Fibroblast of lung (primary cell): ENCODE measurements around the gene PGBD2. TPM values are rescaled to one million over a fixed set of nuclear protein-coding genes. Genes with fewer than 3 reads are reported as not detected.
"Not testable (repeated sequence)": the region's sequence is repeated elsewhere in the genome, so short reads cannot be mapped to it uniquely, and the experiment has no call there.

Source experiments
- DNase-seq, 2 donors: peaks; one replicate each; pipeline versions ENCODE4 v3.0.0 to v3.0.0-alpha.2; 2010; ENCODE audit warnings: low read depth in 2 of 2
- H2AFZ ChIP-seq: 2 replicates; pipeline ENCODE4 v1.5.1; 2012; ENCODE audit warnings: low read length, control low read depth, inconsistent platforms
- H3K27ac ChIP-seq: 2 replicates; pipeline ENCODE4 v1.5.1; 2011; ENCODE audit warnings: low read length, control low read depth; ENCODE audit not compliant: insufficient read depth
- H3K27me3 ChIP-seq: 2 replicates; pipeline ENCODE4 v1.5.1; 2011; ENCODE audit warnings: mild to moderate bottlenecking, low read length; ENCODE audit not compliant: control insufficient read depth, insufficient read depth
- H3K36me3 ChIP-seq: 2 replicates; pipeline ENCODE4 v1.5.1; 2011; ENCODE audit warnings: low read length; ENCODE audit not compliant: control insufficient read depth, insufficient read depth
- H3K4me1 ChIP-seq: 2 replicates; pipeline ENCODE4 v1.5.1; 2011; ENCODE audit warnings: low read length; ENCODE audit not compliant: control insufficient read depth, insufficient read depth; ENCODE audit errors: extremely low read depth
- H3K4me2 ChIP-seq: 2 replicates; pipeline ENCODE4 v1.5.1; 2011; ENCODE audit warnings: low read length, control low read depth; ENCODE audit not compliant: insufficient read depth; ENCODE audit errors: extremely low read depth
- H3K4me3 ChIP-seq, 4 experiments: fragments of 200-600 bp in 1 of 4; sonication (generic) in 1 of 4; replicated peaks in 1 of 4; 2 replicates each; pipeline ENCODE4 v1.5.1; 2011 to 2016; ENCODE audit warnings: low read length in 4 of 4, low read depth in 3 of 4, mild to moderate bottlenecking in 3 of 4, control low read depth in 2 of 4, inconsistent platforms in 1 of 4, mixed read lengths in 1 of 4; ENCODE audit not compliant: insufficient read depth in 1 of 4; ENCODE audit errors: control extremely low read depth in 1 of 4
- H3K79me2 ChIP-seq: 2 replicates; pipeline ENCODE4 v1.5.1; 2012; ENCODE audit warnings: mild to moderate bottlenecking, low read length, inconsistent platforms; ENCODE audit not compliant: control insufficient read depth, insufficient read depth
- H3K9ac ChIP-seq: 2 replicates; pipeline ENCODE4 v1.5.1; 2011; ENCODE audit warnings: mild to moderate bottlenecking, low read length, control low read depth; ENCODE audit not compliant: insufficient read depth
- H3K9me3 ChIP-seq: 2 replicates; pipeline ENCODE4 v1.5.1; 2012; ENCODE audit warnings: low read depth, low read length; ENCODE audit not compliant: control insufficient read depth, insufficient read depth
- H4K20me1 ChIP-seq: 2 replicates; pipeline ENCODE4 v1.5.1; 2011; ENCODE audit warnings: low read length; ENCODE audit not compliant: control insufficient read depth, insufficient read depth; ENCODE audit errors: extremely low read depth
- EZH2 ChIP-seq: IDR thresholded peaks from 2 replicates; pipeline ENCODE4 v1.5.1; 2012; ENCODE audit warnings: low read length, control low read depth, mild to moderate bottlenecking; ENCODE audit errors: missing control alignments
- polyA plus RNA-seq, 2 donors: library from polyadenylated mRNA; depleted of rRNA in 1 of 2; stranded (reverse) in 1 of 2; unstranded in 1 of 2; fragments of >200 nt; gene quantifications; 2 replicates each; pipeline ENCODE4 v1.2.1, GENCODE V29; 2011 to 2012; ENCODE audit warnings: missing spikeins in 1 of 2
- total RNA-seq: library from RNA; depleted of rRNA; stranded (reverse); fragments of >200 nt; gene quantifications from 2 replicates; pipeline ENCODE4 v1.2.1, GENCODE V29; 2014
- TF ChIP-seq, protein P1 (sequence below), 2 donors: IDR thresholded peaks in 1 of 2; conservative IDR thresholded peaks in 1 of 2; 1 replicate in 1 of 2; 2 replicates in 1 of 2; pipeline ENCODE4 v1.5.1; 2011 to 2012; ENCODE audit warnings: low read length in 2 of 2, control low read depth in 1 of 2, inconsistent platforms in 1 of 2, low read depth in 1 of 2, mild to moderate bottlenecking in 1 of 2

Gene PGBD2
- total and polyA plus RNA-seq, 2 donors (not counting 1 experiment from before 2014, with no cell fraction given) = 4.0 to 7.1 TPM

- H3K4me1 ChIP-seq = no peaks in the 10 kb centered on the region
- no peak overlapping the region for H3K4me2 ChIP-seq
- H2AFZ ChIP-seq = no peak overlapping the region
- peaks cover 3% of the 10 kb centered on the region for H3K27me3 ChIP-seq
- no peaks in the 10 kb centered on the region for H3K36me3 ChIP-seq
- TF ChIP-seq EZH2 = no peak
- TF ChIP-seq, protein P1, sequence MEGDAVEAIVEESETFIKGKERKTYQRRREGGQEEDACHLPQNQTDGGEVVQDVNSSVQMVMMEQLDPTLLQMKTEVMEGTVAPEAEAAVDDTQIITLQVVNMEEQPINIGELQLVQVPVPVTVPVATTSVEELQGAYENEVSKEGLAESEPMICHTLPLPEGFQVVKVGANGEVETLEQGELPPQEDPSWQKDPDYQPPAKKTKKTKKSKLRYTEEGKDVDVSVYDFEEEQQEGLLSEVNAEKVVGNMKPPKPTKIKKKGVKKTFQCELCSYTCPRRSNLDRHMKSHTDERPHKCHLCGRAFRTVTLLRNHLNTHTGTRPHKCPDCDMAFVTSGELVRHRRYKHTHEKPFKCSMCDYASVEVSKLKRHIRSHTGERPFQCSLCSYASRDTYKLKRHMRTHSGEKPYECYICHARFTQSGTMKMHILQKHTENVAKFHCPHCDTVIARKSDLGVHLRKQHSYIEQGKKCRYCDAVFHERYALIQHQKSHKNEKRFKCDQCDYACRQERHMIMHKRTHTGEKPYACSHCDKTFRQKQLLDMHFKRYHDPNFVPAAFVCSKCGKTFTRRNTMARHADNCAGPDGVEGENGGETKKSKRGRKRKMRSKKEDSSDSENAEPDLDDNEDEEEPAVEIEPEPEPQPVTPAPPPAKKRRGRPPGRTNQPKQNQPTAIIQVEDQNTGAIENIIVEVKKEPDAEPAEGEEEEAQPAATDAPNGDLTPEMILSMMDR (conservative IDR thresholded peaks at IDR 0.05 in 1 of 2, IDR thresholded peaks at IDR 0.05 in 1 of 2; ENCODE audit: low read depth in 1 of 2, low read length in 2 of 2) = no peak
- H3K79me2 ChIP-seq = no peaks in the 10 kb centered on the region
- H3K9ac ChIP-seq = no peak overlapping the region
- H4K20me1 ChIP-seq = no peaks in the 10 kb centered on the region
- no peak overlapping the region for H3K27ac ChIP-seq
- H3K4me3 ChIP-seq = no peak overlapping the region
- no peaks in the 10 kb centered on the region for H3K9me3 ChIP-seq
- DNase-seq = peak in 1 of 2 donors; percentile 78
These were observed 21.3 kb upstream of the PGBD2 start for GRCh38 chr1:248884632-248885295.

DNA sequence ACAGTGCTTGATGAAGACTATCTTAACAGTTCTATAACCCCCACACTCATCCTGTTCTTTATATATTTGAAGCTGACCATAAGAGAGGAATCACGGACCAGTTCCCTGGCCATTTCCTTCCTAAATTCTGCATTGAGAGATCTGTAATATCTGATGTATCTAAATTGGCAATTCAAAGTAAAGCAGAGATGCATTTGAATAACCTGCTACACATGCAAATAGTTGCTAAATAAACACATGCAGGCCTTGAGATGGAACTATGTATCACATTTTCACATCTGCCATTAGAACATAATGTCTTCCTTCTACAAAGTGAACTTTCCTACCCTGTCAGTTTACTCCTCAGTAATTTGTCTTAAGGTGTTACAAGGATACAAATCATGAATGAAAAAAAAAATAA, 20.4 kb upstream of the PGBD2 start:
- no peaks in the 10 kb centered on the region for H3K9me3 ChIP-seq
- no peaks in the 10 kb centered on the region for H3K79me2 ChIP-seq
- H4K20me1 ChIP-seq = no peaks in the 10 kb centered on the region
- no peak for DNase-seq
- no peak overlapping the region for H3K9ac ChIP-seq
- H3K27me3 ChIP-seq = no peaks in the 10 kb centered on the region
- no peak overlapping the region for H3K4me3 ChIP-seq
- H2AFZ ChIP-seq = no peak overlapping the region
- H3K4me2 ChIP-seq = no peak overlapping the region
- no peak overlapping the region for H3K27ac ChIP-seq
- TF ChIP-seq, protein P1 (conservative IDR thresholded peaks at IDR 0.05 in 1 of 2, IDR thresholded peaks at IDR 0.05 in 1 of 2; ENCODE audit: low read depth in 1 of 2, low read length in 2 of 2) = no peak
- no peak for TF ChIP-seq EZH2
- no peaks in the 10 kb centered on the region for H3K36me3 ChIP-seq
- H3K4me1 ChIP-seq = no peaks in the 10 kb centered on the region

DNA sequence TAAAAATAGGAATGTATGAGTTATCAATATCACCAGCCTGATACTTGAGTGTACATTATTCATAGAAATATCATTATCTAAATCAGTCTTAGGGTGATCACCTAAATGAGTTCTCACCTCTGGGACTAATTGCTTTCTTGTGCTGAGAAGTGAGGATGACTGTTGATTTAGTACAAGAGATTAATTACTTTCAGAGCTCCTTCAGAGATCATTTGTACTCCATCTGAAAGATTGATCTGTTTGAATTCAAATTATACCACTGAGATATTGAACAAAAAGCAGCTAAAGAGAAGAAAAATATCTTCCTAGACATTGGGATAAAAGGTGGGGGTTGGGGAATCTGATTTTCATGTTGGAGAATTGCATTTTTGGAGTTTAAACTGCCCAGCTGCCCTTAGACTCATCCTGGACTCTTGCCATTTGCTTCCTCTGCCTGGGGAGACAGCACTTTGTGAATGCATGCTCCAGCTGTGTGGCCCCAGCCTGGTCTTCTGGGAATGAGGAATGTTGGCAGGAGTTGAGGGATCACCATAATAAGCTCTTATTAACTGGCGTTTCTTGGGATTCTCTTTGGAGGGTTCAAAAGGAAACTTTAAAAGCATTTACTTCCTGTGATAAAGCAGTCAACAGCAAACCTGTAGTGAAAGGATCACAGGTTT, 19.7 kb upstream of the PGBD2 start:
- H3K36me3 ChIP-seq = no peaks in the 10 kb centered on the region
- no peaks in the 10 kb centered on the region for H3K9me3 ChIP-seq
- H4K20me1 ChIP-seq = no peaks in the 10 kb centered on the region
- H3K4me2 ChIP-seq = no peak overlapping the region
- H3K9ac ChIP-seq = no peak overlapping the region
- H3K79me2 ChIP-seq = no peaks in the 10 kb centered on the region
- TF ChIP-seq, protein P1 (conservative IDR thresholded peaks at IDR 0.05 in 1 of 2, IDR thresholded peaks at IDR 0.05 in 1 of 2; ENCODE audit: low read depth in 1 of 2, low read length in 2 of 2) = no peak
- no peak for TF ChIP-seq EZH2
- H2AFZ ChIP-seq = no peak overlapping the region
- no peaks in the 10 kb centered on the region for H3K27me3 ChIP-seq
- no peak overlapping the region for H3K4me3 ChIP-seq
- H3K4me1 ChIP-seq = no peaks in the 10 kb centered on the region
- H3K27ac ChIP-seq = no peak overlapping the region
- DNase-seq = peak; percentile 40 to 72

DNA sequence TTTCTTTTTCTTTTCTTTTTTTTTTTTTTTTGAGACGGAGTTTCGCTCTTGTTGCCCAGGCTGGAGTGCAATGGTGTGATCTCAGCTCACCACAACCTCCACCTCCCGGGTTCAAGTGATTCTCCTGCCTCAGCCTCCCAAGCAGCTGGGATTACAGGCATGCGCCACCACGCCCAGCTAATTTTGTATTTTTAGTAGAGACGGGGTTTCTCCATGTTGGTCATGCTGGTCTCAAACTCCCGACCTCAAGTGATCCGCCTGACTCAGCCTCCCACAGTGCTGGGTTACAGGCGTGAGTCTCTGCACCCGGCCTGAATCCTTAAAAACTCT, 16.2 kb upstream of the PGBD2 start:
- not testable (repeated sequence) for H3K36me3 ChIP-seq, H3K4me2 ChIP-seq, H3K79me2 ChIP-seq

More for the DNA sequence above, 16.2 kb upstream of the PGBD2 start:
- H2AFZ ChIP-seq, H3K4me1 ChIP-seq, H3K9ac ChIP-seq, H3K4me3 ChIP-seq, H3K27ac ChIP-seq, H3K27me3 ChIP-seq, H3K9me3 ChIP-seq, H4K20me1 ChIP-seq, DNase-seq: not testable (repeated sequence)
